ENCODE results near the gene TMEM11. TPM values are rescaled to one million over a fixed set of nuclear protein-coding genes. Genes with fewer than 3 reads are reported as not detected.

Gene TMEM11
- polyA plus RNA-seq, 3 donors, result 25.7 to 68.1 (median 59.5) TPM

- H3K4me1 ChIP-seq (ENCODE audit: control insufficient read depth in 1 of 2, insufficient read depth in 2 of 2, low read length in 2 of 2), result peaks cover 23% of the 10 kb centered on the region in 2 donors
- peaks cover 0 to 3% (median 0%) of the 10 kb centered on the region in 3 donors for H3K27me3 Mint-ChIP-seq (ENCODE audit: low read depth in 3 of 3)
- H3K27me3 ChIP-seq (ENCODE audit: control insufficient read depth in 2 of 2, insufficient read depth in 2 of 2, low read length in 2 of 2), result no peaks in the 10 kb centered on the region
- H3K4me3 Mint-ChIP-seq, result no peak overlapping the region
- H3K4me3 ChIP-seq (replicated peaks in 1 of 3; ENCODE audit: low read depth in 2 of 3, low read length in 3 of 3), result no peak overlapping the region
- H3K9ac ChIP-seq (ENCODE audit: insufficient read depth, low read length, poor library complexity, severe bottlenecking), result no peak overlapping the region
- no peaks in the 10 kb centered on the region for H4K20me1 ChIP-seq (ENCODE audit: insufficient read depth, low read length)
- peak overlapping the region in 2 of 7 donors; percentile 36 to 43 for H3K27ac Mint-ChIP-seq
- no peaks in the 10 kb centered on the region for H3K9me3 Mint-ChIP-seq
- no peak for DNase-seq
- peaks cover 49 to 65% of the 10 kb centered on the region in 2 donors for H3K36me3 ChIP-seq (replicated peaks in 1 of 2; ENCODE audit: control insufficient read depth in 1 of 2, insufficient read depth in 2 of 2, low read length in 2 of 2)
- H3K27ac ChIP-seq (ENCODE audit: low read depth in 1 of 2, low read length in 2 of 2), result peak overlapping the region in 1 of 2 donors; percentile 4
- intact Hi-C loops (cut with micrococcal nuclease), result loop anchor here in 1 of 2 donors (10.0 kb wide), 1 partner anchor 50 kb away; the partner anchor contains the start of gene DHRS7B
- WGBS (ENCODE audit: insufficient coverage), result 100% methylated on average over 1 of the region's 7 CpGs
- peaks cover 52 to 81% of the 10 kb centered on the region in 2 donors for H3K36me3 Mint-ChIP-seq
- peaks cover 35% of the 10 kb centered on the region for H3K4me1 Mint-ChIP-seq
- TF ChIP-seq, protein P1, sequence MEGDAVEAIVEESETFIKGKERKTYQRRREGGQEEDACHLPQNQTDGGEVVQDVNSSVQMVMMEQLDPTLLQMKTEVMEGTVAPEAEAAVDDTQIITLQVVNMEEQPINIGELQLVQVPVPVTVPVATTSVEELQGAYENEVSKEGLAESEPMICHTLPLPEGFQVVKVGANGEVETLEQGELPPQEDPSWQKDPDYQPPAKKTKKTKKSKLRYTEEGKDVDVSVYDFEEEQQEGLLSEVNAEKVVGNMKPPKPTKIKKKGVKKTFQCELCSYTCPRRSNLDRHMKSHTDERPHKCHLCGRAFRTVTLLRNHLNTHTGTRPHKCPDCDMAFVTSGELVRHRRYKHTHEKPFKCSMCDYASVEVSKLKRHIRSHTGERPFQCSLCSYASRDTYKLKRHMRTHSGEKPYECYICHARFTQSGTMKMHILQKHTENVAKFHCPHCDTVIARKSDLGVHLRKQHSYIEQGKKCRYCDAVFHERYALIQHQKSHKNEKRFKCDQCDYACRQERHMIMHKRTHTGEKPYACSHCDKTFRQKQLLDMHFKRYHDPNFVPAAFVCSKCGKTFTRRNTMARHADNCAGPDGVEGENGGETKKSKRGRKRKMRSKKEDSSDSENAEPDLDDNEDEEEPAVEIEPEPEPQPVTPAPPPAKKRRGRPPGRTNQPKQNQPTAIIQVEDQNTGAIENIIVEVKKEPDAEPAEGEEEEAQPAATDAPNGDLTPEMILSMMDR (IDR thresholded peaks at IDR 0.05), result no peak
- no peaks in the 10 kb centered on the region for H3K9me3 ChIP-seq (replicated peaks in 1 of 2; ENCODE audit: control insufficient read depth in 1 of 2, insufficient read depth in 1 of 2, low read length in 2 of 2)
- H3K79me2 ChIP-seq (ENCODE audit: insufficient read depth, low read length), result peaks cover 16% of the 10 kb centered on the region
- no peak overlapping the region for H3K4me2 ChIP-seq (replicated peaks; ENCODE audit: extremely low read depth, low read length, poor library complexity, severe bottlenecking)
- H2AFZ ChIP-seq (ENCODE audit: insufficient read depth, low read depth, low read length, poor library complexity, severe bottlenecking), result no peak overlapping the region
Measured at GRCh38 chr17:21174713-21175112, 39.2 kb downstream of the TMEM11 start.

- Histone ChIP-seq H3K4me3 (replicated peaks in 1 of 3; ENCODE audit: low read depth in 2 of 3, low read length in 3 of 3) (no peak overlapping the region), H3K36me3 (replicated peaks in 1 of 2; ENCODE audit: control insufficient read depth in 1 of 2, insufficient read depth in 2 of 2, low read length in 2 of 2) (peaks cover 49 to 60% of the 10 kb centered on the region in 2 donors), H3K4me1 (ENCODE audit: control insufficient read depth in 1 of 2, insufficient read depth in 2 of 2, low read length in 2 of 2) (peaks cover 23% of the 10 kb centered on the region in 2 donors), H2AFZ (ENCODE audit: insufficient read depth, low read depth, low read length, poor library complexity, severe bottlenecking) (no peak overlapping the region), H4K20me1 (ENCODE audit: insufficient read depth, low read length) (no peaks in the 10 kb centered on the region), H3K9ac (ENCODE audit: insufficient read depth, low read length, poor library complexity, severe bottlenecking) (no peak overlapping the region), H3K9me3 (replicated peaks in 1 of 2; ENCODE audit: control insufficient read depth in 1 of 2, insufficient read depth in 1 of 2, low read length in 2 of 2) (no peaks in the 10 kb centered on the region), H3K27me3 (ENCODE audit: control insufficient read depth in 2 of 2, insufficient read depth in 2 of 2, low read length in 2 of 2) (no peaks in the 10 kb centered on the region), H3K27ac (ENCODE audit: low read depth in 1 of 2, low read length in 2 of 2) (peak overlapping the region in 1 of 2 donors; percentile 4), H3K79me2 (ENCODE audit: insufficient read depth, low read length) (peaks cover 21% of the 10 kb centered on the region), H3K4me2 (replicated peaks; ENCODE audit: extremely low read depth, low read length, poor library complexity, severe bottlenecking) (no peak overlapping the region)
- WGBS (ENCODE audit: insufficient coverage), result 97% methylated on average over 8 of the region's 8 CpGs
- no peak for DNase-seq
- peaks cover 0 to 3% (median 0%) of the 10 kb centered on the region in 3 donors for H3K27me3 Mint-ChIP-seq (ENCODE audit: low read depth in 3 of 3)
- no peak overlapping the region for H3K4me3 Mint-ChIP-seq
- TF ChIP-seq, protein P1 (IDR thresholded peaks at IDR 0.05), result no peak
- H3K36me3 Mint-ChIP-seq, result peaks cover 49 to 76% of the 10 kb centered on the region in 2 donors
- intact Hi-C loops (cut with micrococcal nuclease), result loop anchor here in 1 of 2 donors (10.0 kb wide), 1 partner anchor 49 kb away; the partner anchor contains the start of gene DHRS7B
- no peak overlapping the region for H3K27ac Mint-ChIP-seq
- peaks cover 35% of the 10 kb centered on the region for H3K4me1 Mint-ChIP-seq
- H3K9me3 Mint-ChIP-seq, result no peaks in the 10 kb centered on the region
Measured at GRCh38 chr17:21174186-21174585, 39.8 kb downstream of the TMEM11 start.

Data from CD14-positive monocyte (primary cell).